LNCAP (cell line): ENCODE measurements around the gene SOHLH1.

Source experiments
- TF ChIP-seq, protein P1 (sequence below): fragments of 450-650 bp; IDR thresholded peaks from 2 replicates; pipeline ENCODE4 v1.5.1; 2017; ENCODE audit warnings: mild to moderate bottlenecking

Gene SOHLH1

DNA sequence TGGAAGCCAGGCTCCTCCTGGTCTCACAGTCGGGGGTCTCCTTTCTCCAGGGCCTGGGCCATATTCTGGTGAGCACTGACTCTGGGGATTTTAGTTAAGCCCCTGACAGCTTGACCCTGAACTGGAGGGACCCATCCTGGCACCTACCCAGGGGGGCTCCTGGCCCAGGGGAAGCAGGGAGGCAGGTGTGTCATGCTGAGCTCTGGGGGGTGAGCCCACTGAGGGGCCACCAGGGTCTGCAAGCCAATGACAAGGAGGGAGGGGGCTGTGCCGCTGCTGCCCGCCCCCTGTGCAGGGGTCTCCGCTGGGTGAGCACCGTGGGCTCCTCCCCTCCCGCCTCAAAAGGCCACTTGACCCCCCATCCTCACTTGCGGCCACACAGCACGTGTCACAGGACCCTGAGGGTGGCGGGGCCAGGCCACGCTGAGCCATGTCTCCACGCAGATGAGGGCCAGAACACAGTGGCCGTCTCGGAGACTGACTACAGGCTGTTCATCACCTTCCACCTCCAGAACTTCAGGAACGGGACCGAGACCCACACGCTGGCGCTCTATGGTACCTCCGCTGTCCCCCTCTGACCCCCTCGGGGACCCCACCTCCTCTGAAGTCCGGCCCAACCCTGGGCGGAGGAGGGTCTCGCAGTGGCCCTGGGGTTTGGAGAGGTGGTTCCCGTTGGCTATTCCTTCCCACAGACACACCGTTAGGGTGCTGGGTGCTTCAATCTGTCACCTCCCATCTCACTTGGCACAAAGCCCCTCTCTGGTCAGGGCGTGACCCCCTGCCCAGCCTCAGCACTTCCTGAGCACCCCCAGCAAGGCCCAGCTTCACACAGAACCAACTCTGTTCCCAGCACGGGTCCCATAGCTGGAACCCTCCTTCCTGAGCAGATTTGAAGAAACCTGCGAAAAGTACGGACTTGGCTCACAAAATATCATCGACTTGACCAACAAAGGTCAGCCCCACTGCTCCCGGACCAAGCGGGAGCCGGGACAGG is 34.2 kb downstream of the SOHLH1 start:
- TF ChIP-seq, protein P1, sequence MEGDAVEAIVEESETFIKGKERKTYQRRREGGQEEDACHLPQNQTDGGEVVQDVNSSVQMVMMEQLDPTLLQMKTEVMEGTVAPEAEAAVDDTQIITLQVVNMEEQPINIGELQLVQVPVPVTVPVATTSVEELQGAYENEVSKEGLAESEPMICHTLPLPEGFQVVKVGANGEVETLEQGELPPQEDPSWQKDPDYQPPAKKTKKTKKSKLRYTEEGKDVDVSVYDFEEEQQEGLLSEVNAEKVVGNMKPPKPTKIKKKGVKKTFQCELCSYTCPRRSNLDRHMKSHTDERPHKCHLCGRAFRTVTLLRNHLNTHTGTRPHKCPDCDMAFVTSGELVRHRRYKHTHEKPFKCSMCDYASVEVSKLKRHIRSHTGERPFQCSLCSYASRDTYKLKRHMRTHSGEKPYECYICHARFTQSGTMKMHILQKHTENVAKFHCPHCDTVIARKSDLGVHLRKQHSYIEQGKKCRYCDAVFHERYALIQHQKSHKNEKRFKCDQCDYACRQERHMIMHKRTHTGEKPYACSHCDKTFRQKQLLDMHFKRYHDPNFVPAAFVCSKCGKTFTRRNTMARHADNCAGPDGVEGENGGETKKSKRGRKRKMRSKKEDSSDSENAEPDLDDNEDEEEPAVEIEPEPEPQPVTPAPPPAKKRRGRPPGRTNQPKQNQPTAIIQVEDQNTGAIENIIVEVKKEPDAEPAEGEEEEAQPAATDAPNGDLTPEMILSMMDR = no peak

DNA sequence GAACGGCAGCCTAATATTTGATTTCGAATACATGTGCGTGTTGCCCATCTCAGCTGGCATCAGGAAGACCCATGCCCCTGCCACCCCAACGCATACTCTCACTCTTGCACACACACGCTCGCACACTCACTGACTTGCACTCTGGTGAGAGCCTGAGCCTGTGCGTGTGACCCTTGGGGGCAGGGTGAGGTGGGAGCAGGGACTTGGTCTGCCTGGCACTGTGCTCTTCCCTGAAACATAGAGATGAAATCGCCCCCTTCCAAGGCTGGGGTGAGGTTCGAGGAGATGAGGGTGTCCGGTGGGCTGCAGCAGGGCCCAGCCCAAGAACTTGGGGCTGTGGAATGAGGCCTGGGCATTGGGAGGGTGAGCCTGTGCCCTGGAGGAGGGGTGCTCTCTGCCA is 35.0 kb downstream of the SOHLH1 start:
- TF ChIP-seq, protein P1 = no peak

DNA sequence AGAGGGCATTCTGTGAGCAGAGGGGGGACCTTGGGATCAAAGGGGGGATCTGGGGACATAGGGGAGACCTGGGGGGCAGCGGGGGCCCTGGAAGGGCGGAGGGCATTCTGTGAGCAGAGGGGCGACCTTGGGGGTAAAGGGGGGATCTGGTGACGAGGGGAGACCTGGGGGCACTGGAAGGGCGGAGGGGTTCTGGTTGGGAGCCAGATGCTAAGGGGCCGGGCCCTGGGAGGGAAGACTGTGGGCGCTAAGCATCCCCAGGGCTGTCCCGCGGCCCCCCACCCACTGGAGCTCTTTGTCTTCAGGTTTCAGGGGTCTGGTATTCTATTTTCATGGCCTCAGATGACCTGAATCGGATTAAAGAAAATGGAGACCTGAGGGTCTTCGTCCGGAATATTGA is 35.4 kb downstream of the SOHLH1 start:
- TF ChIP-seq, protein P1 = no peak

DNA sequence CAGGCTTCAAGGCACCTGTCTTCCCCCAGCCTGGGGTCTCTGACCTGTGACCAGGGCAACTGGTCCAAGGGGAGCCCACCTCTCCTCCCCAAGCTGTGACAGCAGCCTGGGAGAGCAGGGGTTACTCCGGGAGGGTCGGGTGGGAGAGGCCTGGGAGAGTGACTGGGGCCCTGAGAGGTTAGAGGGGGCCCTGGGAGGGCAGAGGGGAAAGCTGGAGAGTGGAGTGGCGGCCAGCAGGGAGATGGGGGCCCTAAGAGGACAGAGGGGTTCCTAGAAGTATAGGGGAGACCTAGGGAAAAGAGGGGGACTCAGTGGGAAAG is 35.9 kb downstream of the SOHLH1 start:
- TF ChIP-seq, protein P1 = no peak

DNA sequence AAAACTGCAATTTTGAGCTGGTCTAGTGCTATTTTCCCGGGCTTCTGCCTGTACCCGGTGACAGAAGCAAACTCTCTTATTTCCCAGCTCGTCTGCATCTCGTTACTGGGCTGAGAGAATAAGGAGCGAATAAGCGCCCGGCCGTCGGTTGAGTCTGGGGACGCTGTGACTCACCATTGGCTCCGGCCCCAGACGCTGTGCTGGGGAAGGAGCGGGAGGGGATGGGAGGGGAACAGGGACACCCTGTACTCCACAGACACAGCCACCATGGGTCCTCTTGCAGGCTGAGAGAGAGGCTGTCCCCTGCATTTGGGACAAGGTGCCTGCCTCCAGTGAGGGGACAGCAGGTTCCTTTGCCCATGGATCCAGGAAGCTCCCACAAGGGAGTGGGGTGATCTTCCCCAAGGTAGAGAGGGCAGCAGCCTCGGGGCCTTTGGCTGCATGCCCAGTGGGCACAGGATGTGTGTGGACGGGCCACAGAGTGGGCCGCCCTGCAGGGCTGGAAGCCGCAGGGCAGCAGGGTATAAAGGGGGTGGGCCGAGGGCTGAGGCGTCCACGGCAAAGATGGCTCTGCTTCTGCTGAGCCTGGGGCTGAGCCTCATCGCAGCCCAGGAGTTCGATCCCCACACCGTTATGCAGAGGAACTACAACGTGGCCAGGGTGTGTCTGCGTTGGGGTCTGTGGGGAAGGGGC is 36.4 kb downstream of the SOHLH1 start, which contains the start of gene LCN9:
Gene LCN9 (plus strand): TSS at position 552 of the 693 bp plus-strand sequence. CDS start 13 bp downstream, at position 565.
- TF ChIP-seq, protein P1 = no peak

DNA sequence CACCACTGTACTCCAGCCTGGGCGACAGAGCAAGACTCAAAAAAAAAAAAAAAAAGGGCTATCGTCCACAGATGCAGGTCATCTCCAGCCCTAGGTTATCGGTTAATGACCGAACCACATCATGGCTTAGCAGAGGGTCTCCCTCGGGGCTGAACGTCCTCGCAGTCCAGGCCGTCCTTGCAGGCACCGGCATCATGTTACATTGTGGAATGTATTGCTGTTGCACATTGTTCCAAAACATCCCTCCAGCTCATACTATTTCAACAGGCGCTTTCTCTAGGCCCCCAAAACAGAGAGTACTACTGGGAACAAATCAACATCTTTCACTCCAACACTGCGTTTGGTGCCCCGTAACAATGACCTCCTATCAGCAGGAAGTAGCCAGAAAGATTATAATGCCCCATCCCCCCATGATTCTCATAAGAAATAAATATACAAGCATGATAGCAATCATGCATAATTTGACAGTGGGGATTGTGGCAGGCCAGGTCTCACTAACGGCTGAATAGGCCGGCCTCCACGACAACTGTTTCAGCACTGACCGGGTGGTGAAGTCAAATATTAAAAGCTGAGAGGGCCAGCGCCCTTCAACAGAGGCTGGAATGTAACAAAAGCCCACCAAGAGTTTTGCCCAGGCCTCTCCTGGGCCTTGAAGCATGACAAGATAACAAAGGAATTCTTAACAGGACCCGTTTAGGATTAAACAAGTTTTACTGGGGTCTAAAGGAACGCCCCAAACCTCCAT is 37.3 kb downstream of the SOHLH1 start:
- TF ChIP-seq, protein P1 = no peak

DNA sequence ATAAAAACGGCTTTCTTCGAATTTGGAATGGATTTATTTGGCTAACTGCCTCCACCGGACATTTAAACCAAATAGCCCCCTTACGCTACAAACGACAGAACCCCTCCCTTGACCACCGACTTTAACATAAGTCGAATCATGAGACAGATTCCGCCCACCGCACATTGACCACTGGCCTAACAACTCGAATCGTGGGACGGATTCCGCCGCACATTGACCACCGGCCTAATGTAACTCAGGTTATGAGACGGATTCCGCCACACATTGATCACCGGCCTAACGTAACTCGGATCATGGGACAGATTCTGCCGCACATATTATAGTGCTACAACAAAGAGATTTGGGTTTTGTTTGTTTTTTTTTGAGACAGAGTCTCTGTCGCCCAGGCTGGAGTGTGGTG is 38.9 kb downstream of the SOHLH1 start:
- TF ChIP-seq, protein P1 = no peak
